H1 (cell line): ENCODE measurements around the gene TSPOAP1.
A peak's percentile ranks its signal among the peaks of the same experiment; 100 is the strongest.

ENCODE experiments used
- CHD1 ChIP-seq: IDR thresholded peaks from 2 replicates; pipeline ENCODE4 v1.6.1; 2012; ENCODE audit warnings: low read depth, low read length, improper control_type of control experiment
- EP300 ChIP-seq, 2 experiments: IDR thresholded peaks; 1 replicate in 1 of 2; 2 replicates in 1 of 2; pipeline ENCODE4 v1.6.1; 2011 to 2012; ENCODE audit warnings: low read depth in 2 of 2, low read length in 2 of 2, mild to moderate bottlenecking in 2 of 2, borderline replicate concordance in 1 of 2, inconsistent platforms in 1 of 2, moderate library complexity in 1 of 2
- EZH2 ChIP-seq: fragments of 200-600 bp; sonication (generic); IDR thresholded peaks from 2 replicates; pipeline ENCODE4 v1.7.1; 2012; ENCODE audit warnings: low read depth, mild to moderate bottlenecking, moderate library complexity, low read length, inconsistent platforms; ENCODE audit not compliant: severe bottlenecking
- HDAC2 ChIP-seq, 2 experiments: fragments of 300-600 bp in 1 of 2; sonication (generic) in 1 of 2; IDR thresholded peaks; 2 replicates each; pipeline ENCODE4 v1.6.1; 2011 to 2012; ENCODE audit warnings: low read depth in 2 of 2, low read length in 2 of 2, mild to moderate bottlenecking in 2 of 2, moderate library complexity in 2 of 2, borderline replicate concordance in 1 of 2, inconsistent platforms in 1 of 2
- POLR2A ChIP-seq, 2 experiments: IDR thresholded peaks; 1 replicate in 1 of 2; 2 replicates in 1 of 2; pipeline ENCODE4 v1.6.1; 2011; ENCODE audit warnings: low read depth in 2 of 2, low read length in 2 of 2, mild to moderate bottlenecking in 2 of 2; ENCODE audit errors: control extremely low read depth in 1 of 2
- RBBP5 ChIP-seq: IDR thresholded peaks from 2 replicates; pipeline ENCODE4 v1.7.1; 2012; ENCODE audit warnings: low read depth, mild to moderate bottlenecking, inconsistent platforms, low read length, moderate library complexity, borderline replicate concordance
- SIX5 ChIP-seq: IDR thresholded peaks from 2 replicates; pipeline ENCODE4 v1.6.1; 2011; ENCODE audit warnings: mild to moderate bottlenecking, low read depth, low read length
- SP1 ChIP-seq: IDR thresholded peaks from 2 replicates; pipeline ENCODE4 v1.6.1; 2011; ENCODE audit warnings: low read depth, low read length
- TF ChIP-seq, protein P1 (sequence below): IDR thresholded peaks from 2 replicates; pipeline ENCODE4 v1.6.1; 2012; ENCODE audit warnings: low read length, inconsistent platforms
- TF ChIP-seq, protein P2 (sequence below), 3 experiments: IDR thresholded peaks; 1 replicate in 2 of 3; 2 replicates in 1 of 3; pipeline versions ENCODE4 v1.5.1 to v1.6.1; 2011; ENCODE audit warnings: low read length in 3 of 3, mild to moderate bottlenecking in 3 of 3, inconsistent platforms in 2 of 3, low read depth in 1 of 3, moderate library complexity in 1 of 3; ENCODE audit not compliant: insufficient read depth in 1 of 3; ENCODE audit errors: control extremely low read depth in 1 of 3

DNA sequence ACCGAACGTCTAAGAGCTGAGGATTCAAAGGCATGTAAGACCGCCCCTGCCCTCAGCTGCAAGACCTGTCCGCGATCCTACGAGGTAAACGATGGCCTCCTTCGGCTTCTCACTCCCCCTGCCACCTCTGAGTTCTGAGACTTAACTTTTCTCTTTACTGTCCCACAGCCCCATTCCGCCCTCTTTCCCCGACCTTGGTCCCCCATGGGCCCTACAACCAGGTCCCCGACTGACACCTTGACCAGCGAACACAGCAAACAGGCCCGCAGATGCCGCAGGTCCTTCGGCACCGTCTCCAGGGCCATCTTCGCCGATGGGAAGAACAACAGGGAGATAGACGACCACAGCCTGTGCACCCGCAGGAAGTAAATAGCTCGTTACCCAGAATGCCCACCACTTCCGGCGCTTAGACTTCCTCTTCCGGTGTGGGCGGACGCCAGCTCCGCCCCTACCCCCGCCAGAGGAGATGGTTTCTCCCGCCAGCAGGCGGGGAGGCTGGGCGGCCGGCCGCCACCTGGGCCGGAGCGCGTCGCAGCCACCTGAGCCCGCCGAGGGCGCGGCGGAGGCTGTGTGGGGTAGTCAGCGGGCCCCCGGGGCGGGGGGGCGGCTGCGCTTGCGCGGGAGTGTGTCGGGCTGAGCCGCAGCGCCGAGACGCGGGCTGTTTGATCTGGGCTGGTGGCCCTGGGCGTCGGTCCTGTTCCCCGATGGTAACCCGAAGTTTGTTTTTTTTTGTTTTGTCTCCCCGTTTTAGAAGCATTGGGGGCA, 23.4 kb upstream of the TSPOAP1 start, which contains the start of gene SUPT4H1:
- TF ChIP-seq CHD1 (peak; percentile 86), SIX5 (peak; percentile 39; the same call in 1 of the 2 replicates), SP1 (peak; percentile 70; the same call in 1 of the 2 replicates), POLR2A (IDR thresholded peaks at IDR 0.05; ENCODE audit: control extremely low read depth in 1 of 2, low read depth in 2 of 2, low read length in 2 of 2) (peak; percentile 68 to 86), HDAC2 (IDR thresholded peaks at IDR 0.05; ENCODE audit: borderline replicate concordance in 1 of 2, low read depth in 2 of 2, low read length in 2 of 2) (no peak), EP300 (IDR thresholded peaks at IDR 0.05; ENCODE audit: borderline replicate concordance in 1 of 2, low read depth in 2 of 2, low read length in 2 of 2) (peak in 1 of 2 experiments; percentile 97; a peak in 2 of 3 replicates), RBBP5 (no peak), EZH2 (no peak)
- TF ChIP-seq, protein P1, sequence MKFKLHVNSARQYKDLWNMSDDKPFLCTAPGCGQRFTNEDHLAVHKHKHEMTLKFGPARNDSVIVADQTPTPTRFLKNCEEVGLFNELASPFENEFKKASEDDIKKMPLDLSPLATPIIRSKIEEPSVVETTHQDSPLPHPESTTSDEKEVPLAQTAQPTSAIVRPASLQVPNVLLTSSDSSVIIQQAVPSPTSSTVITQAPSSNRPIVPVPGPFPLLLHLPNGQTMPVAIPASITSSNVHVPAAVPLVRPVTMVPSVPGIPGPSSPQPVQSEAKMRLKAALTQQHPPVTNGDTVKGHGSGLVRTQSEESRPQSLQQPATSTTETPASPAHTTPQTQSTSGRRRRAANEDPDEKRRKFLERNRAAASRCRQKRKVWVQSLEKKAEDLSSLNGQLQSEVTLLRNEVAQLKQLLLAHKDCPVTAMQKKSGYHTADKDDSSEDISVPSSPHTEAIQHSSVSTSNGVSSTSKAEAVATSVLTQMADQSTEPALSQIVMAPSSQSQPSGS, result no peak
- TF ChIP-seq, protein P2, sequence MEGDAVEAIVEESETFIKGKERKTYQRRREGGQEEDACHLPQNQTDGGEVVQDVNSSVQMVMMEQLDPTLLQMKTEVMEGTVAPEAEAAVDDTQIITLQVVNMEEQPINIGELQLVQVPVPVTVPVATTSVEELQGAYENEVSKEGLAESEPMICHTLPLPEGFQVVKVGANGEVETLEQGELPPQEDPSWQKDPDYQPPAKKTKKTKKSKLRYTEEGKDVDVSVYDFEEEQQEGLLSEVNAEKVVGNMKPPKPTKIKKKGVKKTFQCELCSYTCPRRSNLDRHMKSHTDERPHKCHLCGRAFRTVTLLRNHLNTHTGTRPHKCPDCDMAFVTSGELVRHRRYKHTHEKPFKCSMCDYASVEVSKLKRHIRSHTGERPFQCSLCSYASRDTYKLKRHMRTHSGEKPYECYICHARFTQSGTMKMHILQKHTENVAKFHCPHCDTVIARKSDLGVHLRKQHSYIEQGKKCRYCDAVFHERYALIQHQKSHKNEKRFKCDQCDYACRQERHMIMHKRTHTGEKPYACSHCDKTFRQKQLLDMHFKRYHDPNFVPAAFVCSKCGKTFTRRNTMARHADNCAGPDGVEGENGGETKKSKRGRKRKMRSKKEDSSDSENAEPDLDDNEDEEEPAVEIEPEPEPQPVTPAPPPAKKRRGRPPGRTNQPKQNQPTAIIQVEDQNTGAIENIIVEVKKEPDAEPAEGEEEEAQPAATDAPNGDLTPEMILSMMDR (IDR thresholded peaks at IDR 0.05; ENCODE audit: control extremely low read depth in 1 of 3, insufficient read depth in 1 of 3, low read depth in 1 of 3, low read length in 3 of 3), result peak in 1 of 3 experiments; percentile 10; a peak in 1 of 4 replicates
